PC-9 (cell line): ENCODE measurements around the gene ZNF609.

Experiments used
- EZH2 ChIP-seq: fragments of 200-600 bp; sonication (generic); IDR thresholded peaks from 2 replicates; pipeline ENCODE4 v1.8.0; 2017; ENCODE audit warnings: antibody characterized with exemption, low read depth
- TF ChIP-seq, protein P1 (sequence below): fragments of 200-600 bp; sonication (generic); conservative IDR thresholded peaks from 2 replicates; pipeline ENCODE4 v1.6.1; 2017; ENCODE audit warnings: mixed run types, antibody characterized with exemption, mild to moderate bottlenecking, moderate library complexity

DNA sequence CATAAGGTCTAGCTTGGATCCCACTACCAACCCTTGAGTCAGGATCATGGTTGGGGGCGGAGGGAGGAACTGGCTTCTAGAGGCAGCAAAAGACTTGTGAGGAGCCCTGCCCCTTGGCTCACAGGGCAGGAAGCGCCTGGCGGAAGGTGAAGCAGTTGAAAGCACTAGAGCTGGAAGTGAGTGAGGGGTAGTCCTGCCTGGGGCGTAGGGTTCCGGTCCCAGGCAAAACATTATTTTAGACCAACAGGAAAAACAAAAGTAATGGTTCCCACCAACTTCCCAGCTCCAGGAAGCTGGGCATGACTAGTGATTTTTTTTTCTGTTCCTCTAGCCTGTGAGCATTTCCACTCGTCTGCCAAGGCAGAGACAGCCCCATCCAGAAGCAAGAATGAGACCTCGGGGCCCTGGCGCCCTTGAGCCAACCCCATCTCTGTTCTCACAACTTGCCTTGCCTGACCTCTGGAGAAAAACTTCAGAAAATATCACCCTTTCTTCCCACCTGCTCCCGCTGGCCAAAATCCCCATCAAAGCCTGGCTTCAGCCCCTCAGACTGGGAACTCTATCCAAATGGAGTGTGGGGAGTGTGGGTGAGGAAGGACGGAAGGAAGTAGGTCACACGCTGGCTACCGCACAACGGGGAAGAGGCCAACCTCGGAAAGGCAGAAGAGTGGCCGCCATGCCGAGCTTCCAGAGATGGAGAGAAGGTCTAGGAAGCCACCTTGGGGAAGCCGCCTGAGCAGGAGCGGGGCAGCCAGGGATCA, 257.5 kb downstream of the ZNF609 start:
- TF ChIP-seq, protein P1, sequence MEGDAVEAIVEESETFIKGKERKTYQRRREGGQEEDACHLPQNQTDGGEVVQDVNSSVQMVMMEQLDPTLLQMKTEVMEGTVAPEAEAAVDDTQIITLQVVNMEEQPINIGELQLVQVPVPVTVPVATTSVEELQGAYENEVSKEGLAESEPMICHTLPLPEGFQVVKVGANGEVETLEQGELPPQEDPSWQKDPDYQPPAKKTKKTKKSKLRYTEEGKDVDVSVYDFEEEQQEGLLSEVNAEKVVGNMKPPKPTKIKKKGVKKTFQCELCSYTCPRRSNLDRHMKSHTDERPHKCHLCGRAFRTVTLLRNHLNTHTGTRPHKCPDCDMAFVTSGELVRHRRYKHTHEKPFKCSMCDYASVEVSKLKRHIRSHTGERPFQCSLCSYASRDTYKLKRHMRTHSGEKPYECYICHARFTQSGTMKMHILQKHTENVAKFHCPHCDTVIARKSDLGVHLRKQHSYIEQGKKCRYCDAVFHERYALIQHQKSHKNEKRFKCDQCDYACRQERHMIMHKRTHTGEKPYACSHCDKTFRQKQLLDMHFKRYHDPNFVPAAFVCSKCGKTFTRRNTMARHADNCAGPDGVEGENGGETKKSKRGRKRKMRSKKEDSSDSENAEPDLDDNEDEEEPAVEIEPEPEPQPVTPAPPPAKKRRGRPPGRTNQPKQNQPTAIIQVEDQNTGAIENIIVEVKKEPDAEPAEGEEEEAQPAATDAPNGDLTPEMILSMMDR, result no peak
- TF ChIP-seq EZH2, result no peak
